GM18505 (cell line): Measurements from ENCODE around the gene CYREN.

Experiments
- ATAC-seq: cut with Tn5 transposase; IDR thresholded peaks from one replicate; pipeline ENCODE4 v1.9.1; 2021; ENCODE audit not compliant: unreplicated experiment
- POLR2A ChIP-seq: IDR thresholded peaks from 4 replicates; pipeline ENCODE4 v1.6.1; 2011; ENCODE audit warnings: borderline replicate concordance; ENCODE audit not compliant: insufficient read depth, insufficient read length; ENCODE audit errors: extremely low read depth

Gene CYREN

GRCh38 chr7:135189961-135190360, 19.5 kb upstream of the CYREN start:
- no peak for TF ChIP-seq POLR2A
- no peak for ATAC-seq

GRCh38 chr7:135189221-135189662, 18.7 kb upstream of the CYREN start:
- no peak for TF ChIP-seq POLR2A
- no peak for ATAC-seq

- no peak for ATAC-seq
- no peak for TF ChIP-seq POLR2A
These were observed 17.9 kb upstream of the CYREN start for GRCh38 chr7:135188298-135188984.

- peak; percentile 59 for TF ChIP-seq POLR2A
- peak; percentile 63 for ATAC-seq
These were observed 16.3 kb upstream of the CYREN start for GRCh38 chr7:135186841-135187253.

GRCh38 chr7:135186261-135186540, 15.7 kb upstream of the CYREN start:
- no peak for TF ChIP-seq POLR2A
- ATAC-seq, result no peak

GRCh38 chr7:135185471-135186260, 15.2 kb upstream of the CYREN start:
- no peak for TF ChIP-seq POLR2A
- ATAC-seq, result no peak

GRCh38 chr7:135184254-135184841, 13.8 kb upstream of the CYREN start:
- TF ChIP-seq POLR2A, result no peak
- no peak for ATAC-seq

GRCh38 chr7:135183478-135183877, 13.0 kb upstream of the CYREN start:
- no peak for TF ChIP-seq POLR2A
- no peak for ATAC-seq

GRCh38 chr7:135181929-135182678, 11.6 kb upstream of the CYREN start:
- no peak for ATAC-seq
- peak; percentile 47 for TF ChIP-seq POLR2A

GRCh38 chr7:135181261-135181928, 10.9 kb upstream of the CYREN start:
- no peak for TF ChIP-seq POLR2A
- no peak for ATAC-seq

- ATAC-seq, result no peak
- TF ChIP-seq POLR2A, result no peak
These were observed 9.6 kb upstream of the CYREN start for GRCh38 chr7:135180122-135180521.

GRCh38 chr7:135179321-135179925, 8.9 kb upstream of the CYREN start:
- ATAC-seq, result no peak
- TF ChIP-seq POLR2A, result no peak
